MM.1S (cell line): ENCODE measurements around the gene CELF5.

ENCODE experiments used
- EZH2 ChIP-seq: fragments of 300-600 bp; sonication (generic); optimal IDR thresholded peaks from 2 replicates; pipeline ENCODE3; 2017; ENCODE audit warnings: low read depth, mild to moderate bottlenecking, antibody characterized with exemption, low read length, mixed read lengths
- EZH2phosphoT487 ChIP-seq: fragments of 300-600 bp; sonication (generic); IDR thresholded peaks from 2 replicates; pipeline ENCODE4 v1.6.1; 2018; ENCODE audit warnings: antibody characterized with exemption, low read length
- TF ChIP-seq, protein P1 (sequence below): fragments of 300-600 bp; sonication (generic); IDR thresholded peaks from 2 replicates; pipeline ENCODE4 v1.5.1; 2016; ENCODE audit warnings: antibody characterized with exemption, low read length, mixed read lengths

DNA sequence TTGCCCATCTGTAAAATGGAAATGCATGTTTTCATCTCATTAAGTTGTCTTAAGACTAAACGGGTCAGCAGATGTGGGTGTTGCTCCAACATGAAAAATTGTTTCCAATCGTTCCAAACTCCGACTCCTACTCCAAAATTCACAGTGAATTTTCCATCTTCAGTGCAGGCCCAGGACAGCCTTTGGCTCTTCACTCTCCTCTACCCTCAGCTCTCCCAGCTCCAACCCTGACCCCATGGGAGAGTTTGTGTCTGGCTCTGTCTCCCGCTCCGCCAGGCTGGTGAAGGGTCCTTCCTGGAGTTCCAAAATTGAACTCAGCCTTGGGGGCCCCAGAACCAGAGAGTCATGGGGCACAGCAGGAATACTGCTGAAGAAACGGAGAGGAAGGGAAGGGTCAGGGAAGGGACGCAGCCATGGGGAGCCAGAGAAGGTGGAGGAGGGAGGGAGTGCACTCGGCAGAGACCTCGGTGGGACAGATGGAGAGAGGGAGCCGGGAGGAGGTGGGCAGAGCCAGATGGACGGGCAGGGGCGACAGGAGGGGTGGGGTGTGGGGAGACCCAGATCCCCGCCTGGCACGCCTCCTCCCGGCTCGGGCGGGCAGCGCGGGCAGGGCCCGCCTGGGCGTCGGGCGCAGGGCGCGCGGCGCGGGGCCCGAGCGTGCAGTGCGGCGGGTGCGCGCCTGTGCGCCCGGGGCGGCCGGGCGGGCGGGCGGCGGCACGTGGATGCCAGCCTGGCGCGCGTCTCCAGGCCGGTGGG, 45.6 kb downstream of the CELF5 start:
- TF ChIP-seq, protein P1, sequence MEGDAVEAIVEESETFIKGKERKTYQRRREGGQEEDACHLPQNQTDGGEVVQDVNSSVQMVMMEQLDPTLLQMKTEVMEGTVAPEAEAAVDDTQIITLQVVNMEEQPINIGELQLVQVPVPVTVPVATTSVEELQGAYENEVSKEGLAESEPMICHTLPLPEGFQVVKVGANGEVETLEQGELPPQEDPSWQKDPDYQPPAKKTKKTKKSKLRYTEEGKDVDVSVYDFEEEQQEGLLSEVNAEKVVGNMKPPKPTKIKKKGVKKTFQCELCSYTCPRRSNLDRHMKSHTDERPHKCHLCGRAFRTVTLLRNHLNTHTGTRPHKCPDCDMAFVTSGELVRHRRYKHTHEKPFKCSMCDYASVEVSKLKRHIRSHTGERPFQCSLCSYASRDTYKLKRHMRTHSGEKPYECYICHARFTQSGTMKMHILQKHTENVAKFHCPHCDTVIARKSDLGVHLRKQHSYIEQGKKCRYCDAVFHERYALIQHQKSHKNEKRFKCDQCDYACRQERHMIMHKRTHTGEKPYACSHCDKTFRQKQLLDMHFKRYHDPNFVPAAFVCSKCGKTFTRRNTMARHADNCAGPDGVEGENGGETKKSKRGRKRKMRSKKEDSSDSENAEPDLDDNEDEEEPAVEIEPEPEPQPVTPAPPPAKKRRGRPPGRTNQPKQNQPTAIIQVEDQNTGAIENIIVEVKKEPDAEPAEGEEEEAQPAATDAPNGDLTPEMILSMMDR = no peak
- no peak for TF ChIP-seq EZH2
- no peak for TF ChIP-seq EZH2phosphoT487
